ELR (cell line): ENCODE measurements around the gene CYP21A2.
"Not testable (repeated sequence)": the region's sequence is repeated elsewhere in the genome, so short reads cannot be mapped to it uniquely, and the experiment has no call there.

Experiments used
- DNase-seq: peaks from one replicate; pipeline ENCODE4 v3.0.0-alpha.2; 2015; ENCODE audit warnings: low read depth

Gene CYP21A2

GRCh38 chr6:32035283-32036013, 2.8 kb upstream of the CYP21A2 start:
- not testable (repeated sequence) for DNase-seq

GRCh38 chr6:32037136-32037535, 1.1 kb upstream of the CYP21A2 start:
- not testable (repeated sequence) for DNase-seq

- DNase-seq: not testable (repeated sequence)
These were observed 663 bp downstream of the CYP21A2 start for GRCh38 chr6:32038878-32039277.

GRCh38 chr6:32039321-32040274, 1.4 kb downstream of the CYP21A2 start:
- DNase-seq: not testable (repeated sequence)

GRCh38 chr6:32040299-32041049, 2.3 kb downstream of the CYP21A2 start:
- not testable (repeated sequence) for DNase-seq

- not testable (repeated sequence) for DNase-seq
These were observed 2.8 kb downstream of the CYP21A2 start for GRCh38 chr6:32041050-32041321.

- not testable (repeated sequence) for DNase-seq
These were observed 3.2 kb downstream of the CYP21A2 start for GRCh38 chr6:32041385-32041784.

GRCh38 chr6:32042276-32042675, 4.1 kb downstream of the CYP21A2 start:
- DNase-seq: not testable (repeated sequence)

GRCh38 chr6:32043589-32044380, 5.6 kb downstream of the CYP21A2 start:
- DNase-seq: not testable (repeated sequence)

GRCh38 chr6:32044916-32045315, 6.7 kb downstream of the CYP21A2 start:
- DNase-seq: not testable (repeated sequence)

- no peak for DNase-seq
These were observed 7.7 kb downstream of the CYP21A2 start for GRCh38 chr6:32045811-32046449.

- DNase-seq: peak; percentile 36
These were observed 8.4 kb downstream of the CYP21A2 start for GRCh38 chr6:32046450-32047083.

- DNase-seq: peak; percentile 63
These were observed 8.9 kb downstream of the CYP21A2 start for GRCh38 chr6:32047084-32047478.

GRCh38 chr6:32047539-32047854, 9.3 kb downstream of the CYP21A2 start:
- DNase-seq: no peak

GRCh38 chr6:32047855-32048766, 9.9 kb downstream of the CYP21A2 start:
- DNase-seq: peak; percentile 77

- not testable (repeated sequence) for DNase-seq
These were observed 10.9 kb downstream of the CYP21A2 start for GRCh38 chr6:32049149-32049548.

GRCh38 chr6:32049736-32050135, 11.5 kb downstream of the CYP21A2 start:
- DNase-seq: not testable (repeated sequence)

GRCh38 chr6:32050562-32050961, 12.3 kb downstream of the CYP21A2 start:
- DNase-seq: no peak

GRCh38 chr6:32052626-32053025, 14.4 kb downstream of the CYP21A2 start:
- not testable (repeated sequence) for DNase-seq

- not testable (repeated sequence) for DNase-seq
These were observed 15.1 kb downstream of the CYP21A2 start for GRCh38 chr6:32053314-32053713.
